GM18507 (cell line): ENCODE measurements around the gene UBA3.

Experiments
- DNase-seq: peaks from one replicate; pipeline ENCODE4 v3.0.0; 2011; ENCODE audit warnings: low read depth; ENCODE audit not compliant: insufficient read length; ENCODE audit errors: extremely low spot score
- FAIRE-seq: peaks from 2 replicates; lab custom pipeline; 2011; peaks lifted over from hg19 to GRCh38; lab: Jason Lieb, UNC

Gene UBA3

GRCh38 chr3:69016901-69017300 is 63.3 kb downstream of the UBA3 start:
- FAIRE-seq (no peak), DNase-seq (no peak)

GRCh38 chr3:69016102-69016501 is 64.1 kb downstream of the UBA3 start:
- FAIRE-seq (no peak), DNase-seq (no peak)

- DNase-seq (no peak), FAIRE-seq (no peak)
Measured at GRCh38 chr3:69014022-69014580, 66.1 kb downstream of the UBA3 start.

GRCh38 chr3:69013253-69014021 is 66.7 kb downstream of the UBA3 start, which contains the start of gene EOGT:
Gene EOGT (minus strand): TSS chr3:69013684. CDS start chr3:69009846, 3,838 bp downstream.
- peak; percentile 74 for DNase-seq
- FAIRE-seq = peak; percentile 69

GRCh38 chr3:69012800-69013252 is 67.3 kb downstream of the UBA3 start:
- FAIRE-seq (no peak), DNase-seq (peak; percentile 28)

DNA sequence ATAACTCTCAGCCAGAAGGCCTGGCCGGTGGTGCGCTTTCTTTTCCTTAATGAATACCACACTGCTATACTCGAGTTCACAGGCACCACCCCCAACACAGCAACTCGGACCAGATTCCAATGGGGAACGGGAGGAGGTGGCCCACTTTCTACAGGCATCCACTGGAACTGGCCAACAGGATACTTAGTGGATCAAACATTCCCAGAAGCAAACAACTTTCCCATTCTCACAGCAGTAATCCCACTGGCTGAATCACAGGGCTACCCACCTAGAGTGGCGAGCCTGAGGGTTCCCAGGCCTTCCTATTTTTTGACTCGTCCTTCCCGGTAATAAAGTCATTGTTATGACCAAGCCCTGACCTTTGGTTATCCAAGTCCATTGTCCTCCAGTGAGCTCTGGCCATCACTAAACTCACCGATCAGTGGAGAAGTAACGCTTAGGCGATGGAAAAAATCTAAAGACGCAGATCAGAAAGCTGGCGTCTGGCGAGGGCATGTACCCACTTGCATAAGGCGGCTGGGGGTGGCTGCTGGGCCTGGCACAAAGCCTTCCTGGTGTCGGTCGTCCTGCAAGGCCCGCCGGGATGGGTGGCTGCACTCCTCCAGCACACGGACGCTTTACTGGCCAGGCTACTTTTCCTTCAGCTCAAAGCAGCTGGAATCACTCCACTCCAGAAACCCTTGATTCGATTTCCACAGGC is 67.9 kb downstream of the UBA3 start:
- no peak for DNase-seq
- FAIRE-seq = no peak

- no peak for FAIRE-seq
- no peak for DNase-seq
Measured at GRCh38 chr3:69011096-69011730, 69.0 kb downstream of the UBA3 start.

GRCh38 chr3:69009559-69010410 is 70.4 kb downstream of the UBA3 start:
- no peak for FAIRE-seq

GRCh38 chr3:69008980-69009379 is 71.2 kb downstream of the UBA3 start:
- peak; percentile 56 for FAIRE-seq
- no peak for DNase-seq

More at GRCh38 chr3:69009559-69010410, 70.4 kb downstream of the UBA3 start:
- DNase-seq = no peak

GRCh38 chr3:69005791-69006482 is 74.2 kb downstream of the UBA3 start:
- FAIRE-seq = no peak
- no peak for DNase-seq

DNA sequence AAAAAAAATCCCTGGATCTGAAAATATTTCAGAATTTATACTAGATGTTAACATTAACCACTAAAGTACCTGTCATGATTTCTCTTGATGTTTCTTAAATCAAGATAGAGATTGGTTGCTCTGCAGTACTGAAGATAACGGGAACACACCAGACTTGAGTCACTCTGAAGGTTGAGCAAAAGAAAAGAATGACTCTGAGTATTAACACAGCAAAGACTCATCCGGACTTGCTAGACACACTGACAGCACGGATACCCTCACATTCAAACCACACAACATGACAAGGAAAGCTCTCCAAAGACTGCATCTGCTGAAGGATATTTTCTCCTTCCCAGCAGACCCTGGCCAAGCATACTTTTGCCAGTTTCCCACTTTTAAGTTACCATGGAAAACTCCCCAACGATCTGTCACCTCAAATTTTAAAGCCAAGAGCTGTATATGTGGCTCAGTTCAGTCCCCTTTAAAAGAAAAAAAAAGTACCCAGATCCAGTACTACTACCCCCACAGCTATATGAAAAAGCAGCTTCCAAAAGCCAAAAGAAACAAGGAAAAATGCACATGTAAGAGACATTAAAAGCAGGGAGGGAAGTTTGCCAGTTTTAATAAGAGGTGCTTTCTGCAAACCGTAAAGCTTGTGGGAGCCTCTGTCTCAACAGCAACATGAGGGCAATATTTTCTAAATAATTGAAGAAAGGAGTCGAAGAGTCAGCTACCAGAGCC is 74.9 kb downstream of the UBA3 start:
- FAIRE-seq = no peak
- no peak for DNase-seq
